Stomach (tissue), 4 donors: ENCODE results near the gene FOXF2.

Experiments used
- CTCF ChIP-seq, 7 experiments: fragments of 450-650 bp in 4 of 7; fragments of 200-600 bp in 3 of 7; sonication (generic) in 3 of 7; IDR thresholded peaks; one replicate each; pipeline ENCODE4 v1.5.1; 2016 to 2019; ENCODE audit warnings: antibody characterized with exemption in 7 of 7, control low read depth in 2 of 7, mild to moderate bottlenecking in 1 of 7
- POLR2A ChIP-seq, 4 donors: fragments of 450-650 bp; IDR thresholded peaks; one replicate each; pipeline ENCODE4 v1.6.1; 2016; ENCODE audit warnings: antibody characterized with exemption in 4 of 4, control low read depth in 2 of 4, mild to moderate bottlenecking in 1 of 4, moderate library complexity in 1 of 4
- POLR2AphosphoS5 ChIP-seq, 3 donors: sonication (generic); formaldehyde crosslinking; IDR thresholded peaks; one replicate each; pipeline ENCODE4 v1.6.1; 2016; ENCODE audit warnings: antibody characterized with exemption in 3 of 3

- no peak for TF ChIP-seq CTCF (IDR thresholded peaks at IDR 0.05)
- TF ChIP-seq POLR2AphosphoS5 (IDR thresholded peaks at IDR 0.05): no peak
- no peak for TF ChIP-seq POLR2A (IDR thresholded peaks at IDR 0.05)
Measured at GRCh38 chr6:1379788-1380147, 9.6 kb upstream of the FOXF2 start.
